DMS53 (cell line): ENCODE results near the gene VAV2.
A peak's percentile ranks its signal among the peaks of the same experiment; 100 is the strongest.

Experiments used
- DNase-seq: peaks from one replicate; lab custom pipeline; 2025; lab: John Stamatoyannopoulos, UW

The VAV2 gene

GRCh38 chr9:133780962-133781827, 210.9 kb downstream of the VAV2 start:
- no peak for DNase-seq

GRCh38 chr9:133780404-133780945, 211.6 kb downstream of the VAV2 start:
- DNase-seq = no peak

GRCh38 chr9:133779516-133780403, 212.4 kb downstream of the VAV2 start:
- DNase-seq = no peak

- no peak for DNase-seq
Measured at GRCh38 chr9:133779081-133779480, 213.0 kb downstream of the VAV2 start.

DNA sequence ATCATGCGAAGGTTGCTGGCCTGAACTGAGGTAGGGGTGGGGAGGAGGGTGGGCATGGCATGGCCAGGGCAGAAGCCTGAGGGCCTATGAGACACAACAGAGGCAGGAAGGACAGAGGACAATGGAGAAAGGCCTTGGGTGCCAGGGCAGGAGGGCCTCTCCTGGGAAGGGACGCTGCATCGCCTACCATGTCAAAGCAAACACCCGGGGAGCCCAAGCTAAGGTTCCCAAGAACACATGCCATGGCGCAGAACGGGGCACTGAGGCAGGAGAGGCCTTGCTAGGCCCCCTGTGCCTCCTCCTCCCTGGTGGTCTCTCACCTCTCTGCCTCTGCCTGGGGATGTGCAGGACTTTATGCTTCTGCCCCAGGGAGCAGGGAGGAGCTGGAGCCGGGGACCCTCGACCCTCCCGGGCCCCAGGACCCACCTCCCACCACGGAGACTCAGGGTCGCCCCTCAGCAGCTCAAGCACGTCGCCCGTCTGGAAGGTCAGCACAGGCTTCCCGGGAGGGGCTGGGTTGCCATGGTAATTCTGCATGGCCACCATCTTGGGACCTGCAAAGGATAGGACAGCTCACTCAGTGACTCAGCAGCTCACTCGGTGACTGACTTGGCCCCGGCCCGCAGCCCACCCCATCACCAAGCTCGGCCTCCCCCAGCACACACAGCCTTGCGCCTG, 213.6 kb downstream of the VAV2 start:
- DNase-seq = no peak

DNA sequence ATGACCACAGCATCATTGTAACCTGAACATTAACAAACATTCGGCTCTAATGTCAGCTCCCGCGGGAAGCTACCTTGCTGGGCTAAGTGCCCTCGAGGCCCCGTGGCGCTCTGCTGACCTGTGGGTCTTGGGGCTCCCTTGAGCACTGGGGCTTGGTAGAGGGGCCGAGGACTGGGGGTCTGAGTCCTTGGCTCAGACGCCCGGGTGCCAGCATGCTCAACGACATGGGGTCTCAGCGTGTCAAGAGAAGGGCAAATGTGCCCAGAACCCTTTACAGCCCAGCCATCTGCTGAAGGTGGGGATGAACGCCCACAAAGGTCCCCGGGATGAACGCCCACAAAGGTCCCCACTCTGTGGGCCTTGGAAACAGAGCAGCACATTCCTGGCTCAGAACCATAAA, 214.3 kb downstream of the VAV2 start:
- no peak for DNase-seq

- DNase-seq = no peak
Measured at GRCh38 chr9:133777068-133777791, 214.9 kb downstream of the VAV2 start.

DNA sequence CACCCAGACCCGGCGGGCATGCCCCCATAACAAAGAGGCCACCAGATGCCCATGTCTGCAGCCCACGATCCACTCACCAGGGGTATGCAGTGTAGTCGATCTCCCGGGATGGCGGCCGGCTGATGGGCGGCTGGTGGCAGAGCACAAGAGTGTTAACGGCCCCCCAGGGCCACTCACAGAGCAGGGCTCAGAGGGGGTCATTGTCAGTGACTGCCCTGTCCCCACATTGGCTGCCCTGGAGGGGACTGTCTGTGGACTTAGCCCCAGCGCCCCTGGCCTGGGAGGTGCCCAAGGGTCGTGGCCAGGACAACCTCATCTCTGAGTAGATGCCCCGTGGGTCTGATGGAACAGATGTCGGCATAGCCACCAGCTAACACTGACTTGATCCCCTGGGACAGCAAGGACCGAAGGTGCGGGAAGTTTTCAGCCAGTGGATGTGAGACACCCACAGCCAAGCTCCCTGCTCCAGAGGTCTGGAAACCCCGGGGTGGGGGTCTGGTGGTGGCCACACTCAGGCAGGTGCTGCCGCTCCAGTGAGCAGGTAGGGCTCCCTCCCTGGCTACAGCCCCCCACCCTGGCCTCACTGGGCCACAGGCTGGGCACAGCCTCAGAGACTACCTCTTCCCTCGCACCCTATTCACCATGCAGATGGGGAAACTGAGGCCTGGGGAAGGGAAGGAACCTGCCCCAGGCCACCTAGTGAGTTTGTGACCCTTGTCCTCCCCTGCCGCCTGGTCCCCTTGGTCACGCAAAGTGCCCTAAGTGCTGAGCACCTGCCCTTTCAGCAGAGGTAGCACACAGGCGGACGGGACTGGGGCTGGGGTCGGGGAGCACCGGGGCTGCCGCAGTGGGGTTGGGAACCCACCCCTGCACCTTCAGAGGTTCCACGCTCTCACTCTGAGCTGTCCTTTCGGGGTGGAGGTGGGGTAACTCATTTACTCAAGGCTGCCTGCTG, 215.9 kb downstream of the VAV2 start:
- no peak for DNase-seq

- DNase-seq = no peak
Measured at GRCh38 chr9:133775291-133775690, 216.8 kb downstream of the VAV2 start.

- DNase-seq = no peak
Measured at GRCh38 chr9:133774799-133775198, 217.3 kb downstream of the VAV2 start.

DNA sequence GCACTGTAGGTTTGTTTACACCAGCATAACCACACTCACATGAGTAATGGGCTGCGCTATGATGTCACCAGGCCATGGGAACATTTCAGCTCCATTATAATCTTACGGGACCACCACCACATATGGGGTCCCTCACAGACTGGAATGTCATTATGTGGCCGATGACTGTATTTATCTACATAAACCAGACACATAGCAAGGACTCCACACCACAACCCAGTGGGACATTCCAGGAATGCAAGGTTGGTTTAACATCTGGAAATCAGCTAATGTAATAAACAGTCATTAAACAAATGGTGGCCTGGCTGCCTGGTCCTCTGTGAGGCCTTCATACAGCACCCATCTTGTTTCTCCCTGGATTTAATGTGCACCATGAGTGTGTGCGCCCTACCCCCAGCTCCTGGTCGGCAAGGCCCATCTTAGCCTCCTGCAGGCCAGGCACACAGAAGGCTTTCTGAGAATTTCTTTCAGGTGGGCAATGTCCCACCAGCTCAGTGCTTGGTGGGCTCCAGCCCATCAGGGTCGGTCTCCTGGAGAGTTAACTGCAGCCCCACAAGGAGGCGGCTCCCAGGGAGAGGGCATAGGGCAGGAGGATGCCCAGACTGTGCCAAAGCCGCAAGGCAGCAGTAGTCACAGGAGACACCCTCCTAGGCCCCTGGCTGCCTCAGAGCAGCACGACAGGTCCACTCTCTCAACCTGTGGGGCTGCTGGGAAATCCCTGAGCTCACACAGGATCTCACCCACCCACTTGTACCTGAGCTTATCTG, 218.1 kb downstream of the VAV2 start:
- no peak for DNase-seq

DNA sequence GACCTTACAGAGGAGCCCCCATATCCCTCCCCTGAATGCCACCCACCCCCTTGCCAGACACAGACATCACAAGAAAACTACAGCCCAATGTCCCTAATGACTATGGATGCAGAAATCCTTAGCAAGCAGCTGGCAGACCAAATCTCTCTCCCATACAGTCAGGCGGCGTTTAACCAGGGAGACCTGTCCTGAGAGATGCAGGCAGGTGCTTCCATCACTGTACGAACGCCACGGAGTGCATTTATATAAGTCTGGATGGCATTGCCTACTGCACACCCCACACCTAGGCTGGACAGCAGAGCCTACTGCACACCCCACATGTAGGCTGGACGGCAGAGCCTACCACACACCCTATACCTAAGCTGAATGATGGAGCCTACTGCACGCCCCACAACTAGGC, 219.5 kb downstream of the VAV2 start:
- DNase-seq = no peak

- no peak for DNase-seq
Measured at GRCh38 chr9:133771486-133772482, 220.3 kb downstream of the VAV2 start.

- DNase-seq = no peak
Measured at GRCh38 chr9:133770076-133770777, 221.9 kb downstream of the VAV2 start.

DNA sequence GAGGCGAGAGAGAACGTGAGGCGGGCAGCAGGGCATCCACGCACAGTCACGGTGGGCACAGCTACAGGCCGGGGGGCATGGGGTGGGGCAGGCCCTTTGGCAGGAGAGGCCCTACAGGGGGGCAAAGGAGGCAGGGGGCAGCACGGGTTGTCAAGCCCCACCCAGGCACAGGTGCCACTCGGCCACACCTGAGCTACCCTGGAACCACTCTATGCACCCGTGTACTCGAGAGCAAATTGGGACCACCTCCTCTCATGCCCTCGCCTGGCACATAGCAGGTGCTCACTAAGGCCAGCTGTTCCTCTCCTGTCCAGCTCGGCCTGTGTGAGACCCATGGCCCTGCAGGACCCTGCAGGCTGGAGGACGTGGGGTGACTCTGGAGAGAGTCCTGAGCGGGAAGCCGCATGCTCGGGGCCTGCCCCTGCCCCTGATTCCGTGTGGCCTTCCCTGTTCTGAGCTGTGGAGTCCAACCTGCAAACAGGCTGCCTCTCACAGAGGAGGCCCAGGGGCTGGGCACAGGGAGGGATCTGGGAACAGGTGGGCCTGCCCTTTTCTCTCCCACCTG, 222.5 kb downstream of the VAV2 start:
- DNase-seq = no peak

DNA sequence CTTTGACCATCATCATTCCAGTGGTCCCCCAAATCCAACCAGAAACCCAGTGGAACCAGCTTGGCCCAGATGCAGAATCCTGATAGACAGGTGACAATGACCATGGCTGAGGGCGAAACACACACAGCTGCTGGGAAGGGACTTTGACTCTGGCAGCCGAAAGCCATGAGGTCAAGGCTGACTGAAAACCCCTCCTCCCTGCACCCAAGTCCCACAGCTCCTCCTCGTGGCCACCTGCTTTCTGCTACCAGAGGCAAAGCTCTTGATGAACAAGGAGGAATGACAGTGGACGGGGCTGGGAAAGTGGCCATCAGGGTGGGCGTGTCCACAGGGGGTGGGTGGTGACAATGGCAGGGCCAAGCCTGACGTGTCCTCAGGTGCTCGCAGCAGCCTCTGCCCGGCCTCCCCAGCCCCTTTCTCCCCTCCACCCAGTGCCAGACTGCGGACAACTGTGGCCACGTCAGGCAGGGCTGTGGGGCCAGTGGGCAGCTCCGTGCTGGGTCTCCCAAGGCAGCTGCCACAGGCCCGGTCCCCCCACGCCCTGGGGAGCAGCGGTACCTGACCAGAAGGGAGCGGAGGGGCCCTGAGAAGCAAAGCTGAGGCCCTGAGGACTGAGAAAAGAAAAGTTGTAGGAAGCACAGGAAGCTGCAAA, 223.1 kb downstream of the VAV2 start:
- peak; percentile 81 for DNase-seq

DNA sequence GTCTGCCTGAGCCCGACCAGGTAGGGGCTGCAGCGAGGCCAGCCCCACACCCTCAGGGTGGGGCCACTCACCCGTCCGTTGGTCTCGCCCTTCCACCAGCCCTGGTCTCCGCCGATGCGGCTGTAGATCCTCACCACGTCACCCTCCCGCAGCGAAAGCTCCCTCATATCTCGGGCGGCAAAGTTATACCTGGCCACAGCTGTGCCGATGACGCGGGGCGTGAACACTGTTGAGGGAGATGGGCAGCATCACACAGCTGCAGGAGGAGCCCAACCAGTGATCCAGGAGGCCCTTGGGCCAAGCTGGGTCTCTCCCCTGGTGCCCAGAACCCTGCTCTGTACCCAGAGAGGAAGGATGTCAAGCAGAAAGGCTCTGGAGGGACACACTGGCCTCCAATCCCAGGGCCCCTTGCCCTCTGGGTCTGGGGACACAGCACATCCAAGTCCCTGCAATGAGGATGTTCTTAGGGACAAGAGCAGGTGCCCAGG, 223.7 kb downstream of the VAV2 start:
- no peak for DNase-seq
